ENCODE data around the gene PMEPA1. TPM values are rescaled to one million over a fixed set of nuclear protein-coding genes. Genes with fewer than 3 reads are reported as not detected.

The PMEPA1 gene
- total and polyA plus RNA-seq, 4 donors: 0.61 to 1.5 (median 1.1) TPM

- Histone ChIP-seq H3K36me3 (ENCODE audit: control insufficient read depth in 4 of 4, insufficient read depth in 3 of 4, low read depth in 1 of 4, low read length in 3 of 4) (no peaks in the 10 kb centered on the region), H3K27ac (ENCODE audit: low read depth in 1 of 2, low read length in 2 of 2) (no peak overlapping the region), H3K27me3 (ENCODE audit: control insufficient read depth in 4 of 4, insufficient read depth in 4 of 4, low read length in 3 of 4) (peaks cover 0 to 9% (median 1%) of the 10 kb centered on the region in 4 donors), H3K4me1 (ENCODE audit: control insufficient read depth in 4 of 4, insufficient read depth in 4 of 4, low read length in 3 of 4) (no peaks in the 10 kb centered on the region), H3K4me3 (ENCODE audit: low read depth in 1 of 3, low read length in 3 of 3) (no peak overlapping the region), H3K9ac (ENCODE audit: low read depth in 1 of 2, low read length in 2 of 2) (no peak overlapping the region), H3K9me3 (ENCODE audit: control insufficient read depth in 4 of 4, low read length in 3 of 4) (no peaks in the 10 kb centered on the region)
- no peak for DNase-seq (ENCODE audit: low spot score)
- TF ChIP-seq FOXA2 (IDR thresholded peaks at IDR 0.05): no peak
- no peak for TF ChIP-seq NR2F2 (IDR thresholded peaks at IDR 0.05)
- TF ChIP-seq, protein P1, sequence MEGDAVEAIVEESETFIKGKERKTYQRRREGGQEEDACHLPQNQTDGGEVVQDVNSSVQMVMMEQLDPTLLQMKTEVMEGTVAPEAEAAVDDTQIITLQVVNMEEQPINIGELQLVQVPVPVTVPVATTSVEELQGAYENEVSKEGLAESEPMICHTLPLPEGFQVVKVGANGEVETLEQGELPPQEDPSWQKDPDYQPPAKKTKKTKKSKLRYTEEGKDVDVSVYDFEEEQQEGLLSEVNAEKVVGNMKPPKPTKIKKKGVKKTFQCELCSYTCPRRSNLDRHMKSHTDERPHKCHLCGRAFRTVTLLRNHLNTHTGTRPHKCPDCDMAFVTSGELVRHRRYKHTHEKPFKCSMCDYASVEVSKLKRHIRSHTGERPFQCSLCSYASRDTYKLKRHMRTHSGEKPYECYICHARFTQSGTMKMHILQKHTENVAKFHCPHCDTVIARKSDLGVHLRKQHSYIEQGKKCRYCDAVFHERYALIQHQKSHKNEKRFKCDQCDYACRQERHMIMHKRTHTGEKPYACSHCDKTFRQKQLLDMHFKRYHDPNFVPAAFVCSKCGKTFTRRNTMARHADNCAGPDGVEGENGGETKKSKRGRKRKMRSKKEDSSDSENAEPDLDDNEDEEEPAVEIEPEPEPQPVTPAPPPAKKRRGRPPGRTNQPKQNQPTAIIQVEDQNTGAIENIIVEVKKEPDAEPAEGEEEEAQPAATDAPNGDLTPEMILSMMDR (IDR thresholded peaks at IDR 0.05; ENCODE audit: low read depth, low read length, missing input control): no peak
- TF ChIP-seq RAD21 (IDR thresholded peaks at IDR 0.05): no peak
- TF ChIP-seq, protein P2, sequence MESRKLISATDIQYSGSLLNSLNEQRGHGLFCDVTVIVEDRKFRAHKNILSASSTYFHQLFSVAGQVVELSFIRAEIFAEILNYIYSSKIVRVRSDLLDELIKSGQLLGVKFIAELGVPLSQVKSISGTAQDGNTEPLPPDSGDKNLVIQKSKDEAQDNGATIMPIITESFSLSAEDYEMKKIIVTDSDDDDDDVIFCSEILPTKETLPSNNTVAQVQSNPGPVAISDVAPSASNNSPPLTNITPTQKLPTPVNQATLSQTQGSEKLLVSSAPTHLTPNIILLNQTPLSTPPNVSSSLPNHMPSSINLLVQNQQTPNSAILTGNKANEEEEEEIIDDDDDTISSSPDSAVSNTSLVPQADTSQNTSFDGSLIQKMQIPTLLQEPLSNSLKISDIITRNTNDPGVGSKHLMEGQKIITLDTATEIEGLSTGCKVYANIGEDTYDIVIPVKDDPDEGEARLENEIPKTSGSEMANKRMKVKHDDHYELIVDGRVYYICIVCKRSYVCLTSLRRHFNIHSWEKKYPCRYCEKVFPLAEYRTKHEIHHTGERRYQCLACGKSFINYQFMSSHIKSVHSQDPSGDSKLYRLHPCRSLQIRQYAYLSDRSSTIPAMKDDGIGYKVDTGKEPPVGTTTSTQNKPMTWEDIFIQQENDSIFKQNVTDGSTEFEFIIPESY (IDR thresholded peaks at IDR 0.05): no peak
- no peak for TF ChIP-seq GABPA (IDR thresholded peaks at IDR 0.05 in 1 of 2, conservative IDR thresholded peaks at IDR 0.05 in 1 of 2)
- no peak for TF ChIP-seq TAF1 (conservative IDR thresholded peaks at IDR 0.05)
- TF ChIP-seq FOXA1 (IDR thresholded peaks at IDR 0.05): no peak
- no peak for TF ChIP-seq MAX (IDR thresholded peaks at IDR 0.05)
- TF ChIP-seq, protein P3, sequence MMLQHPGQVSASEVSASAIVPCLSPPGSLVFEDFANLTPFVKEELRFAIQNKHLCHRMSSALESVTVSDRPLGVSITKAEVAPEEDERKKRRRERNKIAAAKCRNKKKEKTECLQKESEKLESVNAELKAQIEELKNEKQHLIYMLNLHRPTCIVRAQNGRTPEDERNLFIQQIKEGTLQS (IDR thresholded peaks at IDR 0.05): no peak
- no peak for TF ChIP-seq JUND (IDR thresholded peaks at IDR 0.05)
- TF ChIP-seq EGR1 (IDR thresholded peaks at IDR 0.05; ENCODE audit: low read depth in 2 of 2): no peak
- no peak for TF ChIP-seq RXRA (IDR thresholded peaks at IDR 0.05)
- TF ChIP-seq HNF4G (IDR thresholded peaks at IDR 0.05): no peak
- no peak for TF ChIP-seq HNF4A (conservative IDR thresholded peaks at IDR 0.05)
- TF ChIP-seq YY1 (IDR thresholded peaks at IDR 0.05): no peak
- no peak for TF ChIP-seq REST (IDR thresholded peaks at IDR 0.05)
- TF ChIP-seq SP1 (IDR thresholded peaks at IDR 0.05): no peak
- 69% methylated on average over 6 of the region's 6 CpGs for WGBS
Measured at GRCh38 chr20:57744206-57744605, 34.4 kb upstream of the PMEPA1 start.
